Spleen (tissue), 7 donors: ENCODE results near the gene SORCS3.

Experiments
- POLR2A ChIP-seq, 3 donors: fragments of 450-650 bp; IDR thresholded peaks; one replicate each; pipeline ENCODE4 v1.5.1; 2017; ENCODE audit warnings: antibody characterized with exemption in 3 of 3, mild to moderate bottlenecking in 1 of 3
- TF ChIP-seq, protein P1 (sequence below), 11 experiments: fragments of 200-600 bp in 7 of 11; fragments of 450-650 bp in 4 of 11; sonication (generic) in 4 of 11; IDR thresholded peaks in 8 of 11; conservative IDR thresholded peaks in 3 of 11; 1 replicate in 7 of 11; 2 replicates in 4 of 11; pipeline versions ENCODE4 v1.4.0 to v1.8.0; 2016 to 2021; ENCODE audit warnings: antibody characterized with exemption in 11 of 11, inconsistent platforms in 4 of 11, mild to moderate bottlenecking in 1 of 11
- donor health status: DM: no; HTN: no; CAD: no; lungs with moderate emphysema.
- donor health status: DM: no; HTN: no; CAD: no.
- donor health status: DM: no; HTN: no; CAD: no.

DNA sequence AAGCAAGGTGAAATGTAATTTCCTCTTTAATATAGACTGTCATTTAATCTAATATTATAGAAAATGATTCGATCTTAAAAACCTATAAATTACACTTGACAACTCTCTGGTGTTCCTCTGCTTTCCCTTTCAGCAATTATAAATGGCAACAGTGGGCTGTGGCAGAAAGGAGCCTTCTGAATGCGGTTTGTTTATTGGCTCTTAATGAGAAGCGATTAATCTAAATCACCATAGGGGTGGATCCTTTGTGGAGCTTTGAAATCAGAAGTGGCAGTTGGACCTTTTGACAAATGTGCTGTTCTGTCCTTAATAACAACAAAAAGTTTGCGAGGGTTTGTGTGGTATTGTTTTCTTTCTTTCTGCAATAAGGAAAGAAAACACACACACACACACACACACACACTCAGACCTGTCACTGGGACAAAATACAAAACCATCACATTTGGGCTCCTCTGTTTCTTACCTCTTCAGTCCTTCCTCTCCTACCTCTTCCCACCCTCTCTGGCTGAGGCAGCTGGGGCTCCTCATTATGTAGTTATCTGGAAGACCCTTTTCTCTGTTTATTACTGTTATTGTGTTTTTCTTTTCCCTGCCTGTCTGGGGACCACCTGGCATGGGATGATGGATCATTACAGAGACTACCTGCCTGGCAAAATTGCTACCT is 316.2 kb downstream of the SORCS3 start:
- TF ChIP-seq, protein P1, sequence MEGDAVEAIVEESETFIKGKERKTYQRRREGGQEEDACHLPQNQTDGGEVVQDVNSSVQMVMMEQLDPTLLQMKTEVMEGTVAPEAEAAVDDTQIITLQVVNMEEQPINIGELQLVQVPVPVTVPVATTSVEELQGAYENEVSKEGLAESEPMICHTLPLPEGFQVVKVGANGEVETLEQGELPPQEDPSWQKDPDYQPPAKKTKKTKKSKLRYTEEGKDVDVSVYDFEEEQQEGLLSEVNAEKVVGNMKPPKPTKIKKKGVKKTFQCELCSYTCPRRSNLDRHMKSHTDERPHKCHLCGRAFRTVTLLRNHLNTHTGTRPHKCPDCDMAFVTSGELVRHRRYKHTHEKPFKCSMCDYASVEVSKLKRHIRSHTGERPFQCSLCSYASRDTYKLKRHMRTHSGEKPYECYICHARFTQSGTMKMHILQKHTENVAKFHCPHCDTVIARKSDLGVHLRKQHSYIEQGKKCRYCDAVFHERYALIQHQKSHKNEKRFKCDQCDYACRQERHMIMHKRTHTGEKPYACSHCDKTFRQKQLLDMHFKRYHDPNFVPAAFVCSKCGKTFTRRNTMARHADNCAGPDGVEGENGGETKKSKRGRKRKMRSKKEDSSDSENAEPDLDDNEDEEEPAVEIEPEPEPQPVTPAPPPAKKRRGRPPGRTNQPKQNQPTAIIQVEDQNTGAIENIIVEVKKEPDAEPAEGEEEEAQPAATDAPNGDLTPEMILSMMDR (IDR thresholded peaks at IDR 0.05 in 8 of 11, conservative IDR thresholded peaks at IDR 0.05 in 3 of 11): no peak
- TF ChIP-seq POLR2A (IDR thresholded peaks at IDR 0.05): no peak
